Endometrial microvascular endothelial cells (primary cell): ENCODE data around the gene SLC22A3. TPM values are rescaled to one million over a fixed set of nuclear protein-coding genes. Genes with fewer than 3 reads are reported as not detected.

Experiments used
- in situ Hi-C: cut with HindIII; loops from 2 replicates; pipeline ENCODE4 v1.10.0; 2017; ENCODE audit warnings: low sequenced_read_pairs, low pct_unique_long_range_greater_than_20kb; ENCODE audit errors: inconsistent ontology term
- total RNA-seq: library from RNA; depleted of rRNA; stranded (reverse); fragments of >200 nt; gene quantifications from one replicate; pipeline ENCODE4 v1.2.3, GENCODE V29; 2015; ENCODE audit errors: inconsistent ontology term

Gene SLC22A3
- total RNA-seq, 1 donor from 2014 or later: not detected

DNA sequence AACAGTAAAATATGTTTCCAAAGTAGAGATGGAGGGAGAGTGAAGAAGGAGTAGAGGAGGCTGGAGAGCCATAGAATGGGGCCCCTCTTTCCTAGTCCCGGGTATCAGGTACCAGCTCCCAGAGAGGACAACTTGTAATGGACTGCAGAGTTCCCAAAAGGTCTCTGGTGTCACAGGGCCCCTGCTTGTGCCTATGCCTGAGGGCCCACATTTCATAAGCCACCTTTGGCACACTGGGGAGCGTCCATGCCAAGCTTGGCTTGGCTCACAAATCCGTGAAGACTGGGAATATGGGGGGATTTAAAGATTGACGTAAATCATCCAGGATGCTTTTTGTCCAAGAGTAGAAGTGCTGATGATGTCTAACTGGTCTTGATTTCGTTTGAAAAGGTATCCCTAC lies 16.4 kb upstream of the SLC22A3 start:
- in situ Hi-C loops: no loop called here

DNA sequence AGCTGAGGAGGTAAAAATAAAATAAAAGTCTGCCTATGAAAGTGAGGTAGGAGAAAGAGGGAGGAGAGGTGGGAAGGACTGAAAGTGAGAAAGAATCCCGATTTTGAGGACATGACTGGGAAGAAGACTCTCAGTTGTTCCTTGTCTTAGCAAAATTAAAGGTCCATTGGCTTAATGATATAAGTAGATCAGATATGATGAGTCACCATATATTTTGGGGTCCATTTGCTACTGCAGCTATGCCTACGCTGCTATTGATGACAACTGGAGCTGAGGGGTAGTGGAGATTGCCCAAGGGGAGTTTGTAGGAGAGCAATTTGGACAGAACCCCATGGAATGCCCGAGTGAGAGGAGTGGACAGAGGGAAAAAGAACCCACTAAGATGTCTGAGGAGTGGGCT lies 15.1 kb upstream of the SLC22A3 start:
- in situ Hi-C loops: no loop called here

DNA sequence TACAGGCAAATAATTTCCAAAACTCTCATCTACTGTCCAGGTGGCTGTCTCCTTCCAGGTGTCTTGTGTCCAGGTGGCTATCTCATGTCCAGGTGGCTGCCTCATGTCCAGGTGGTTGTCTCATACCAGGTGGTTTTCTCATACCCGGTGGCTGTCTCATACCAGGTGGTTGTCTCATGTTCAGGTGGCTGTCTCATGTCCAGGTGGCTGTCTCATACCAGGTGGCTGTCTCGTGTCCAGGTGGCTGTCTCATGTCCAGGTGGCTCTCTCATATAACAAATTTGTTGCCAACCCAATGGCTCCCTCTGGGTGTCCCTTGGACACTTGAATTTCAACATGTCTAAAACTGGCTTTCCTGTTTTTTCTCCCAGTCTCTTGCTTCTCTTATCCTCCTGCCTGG lies 14.3 kb upstream of the SLC22A3 start:
- in situ Hi-C loops: no loop called here

DNA sequence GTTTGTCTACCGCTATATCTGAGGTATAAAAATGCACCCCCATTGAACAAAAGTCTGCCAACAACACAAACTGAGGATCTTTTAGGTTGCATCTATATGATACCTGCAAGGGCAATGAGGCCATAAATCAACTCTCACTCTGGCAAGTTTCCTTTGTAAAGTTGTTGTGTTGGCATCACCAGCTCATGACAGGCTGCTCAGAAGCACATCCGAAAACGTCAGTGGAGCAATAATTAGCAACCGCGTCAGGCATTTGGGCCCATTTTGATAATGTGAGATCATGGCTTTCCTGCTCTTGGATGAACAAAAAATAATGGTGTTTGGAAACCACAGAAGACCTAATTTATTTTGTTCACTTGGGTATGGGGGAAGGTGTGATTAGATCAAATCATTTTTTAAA lies 12.0 kb upstream of the SLC22A3 start:
- in situ Hi-C loops: no loop called here

DNA sequence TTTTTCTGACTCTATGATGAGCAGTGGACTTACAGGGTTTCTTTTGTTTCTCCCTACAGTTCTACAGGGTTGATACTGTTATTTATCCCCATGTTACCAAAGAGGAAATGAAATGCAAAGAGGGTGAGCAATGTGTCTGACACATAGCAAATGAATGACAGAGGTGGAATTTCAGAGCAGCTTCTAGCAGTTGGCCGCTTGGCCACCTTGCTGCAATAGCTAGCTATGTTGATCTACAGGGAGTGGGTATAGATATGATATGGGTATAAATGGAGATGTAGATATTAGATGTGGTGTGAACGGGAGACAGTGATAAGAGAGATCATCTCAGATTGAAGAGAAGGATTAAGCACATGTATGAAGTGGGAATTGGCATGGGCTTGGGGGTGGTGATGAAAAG lies 10.9 kb upstream of the SLC22A3 start:
- in situ Hi-C loops: no loop called here

DNA sequence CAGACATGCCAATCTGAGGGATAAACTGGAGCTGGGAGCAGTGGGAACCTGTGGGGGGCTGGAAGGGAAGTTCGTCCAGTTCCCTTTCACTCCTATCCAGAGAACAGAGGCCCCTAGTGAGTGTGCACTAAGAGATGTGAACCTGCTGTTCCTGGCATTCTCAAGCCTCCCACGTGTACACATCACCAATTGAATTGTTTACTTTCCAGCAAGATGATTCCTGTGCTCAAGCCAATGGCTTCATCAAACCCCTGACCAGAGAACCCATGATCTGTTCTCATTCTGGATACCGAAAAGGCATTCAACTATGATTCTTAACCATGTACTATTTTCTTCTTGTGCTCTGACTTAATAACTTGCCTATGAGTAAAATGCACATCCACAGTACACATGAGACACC lies 10.2 kb upstream of the SLC22A3 start:
- in situ Hi-C loops: no loop called here

DNA sequence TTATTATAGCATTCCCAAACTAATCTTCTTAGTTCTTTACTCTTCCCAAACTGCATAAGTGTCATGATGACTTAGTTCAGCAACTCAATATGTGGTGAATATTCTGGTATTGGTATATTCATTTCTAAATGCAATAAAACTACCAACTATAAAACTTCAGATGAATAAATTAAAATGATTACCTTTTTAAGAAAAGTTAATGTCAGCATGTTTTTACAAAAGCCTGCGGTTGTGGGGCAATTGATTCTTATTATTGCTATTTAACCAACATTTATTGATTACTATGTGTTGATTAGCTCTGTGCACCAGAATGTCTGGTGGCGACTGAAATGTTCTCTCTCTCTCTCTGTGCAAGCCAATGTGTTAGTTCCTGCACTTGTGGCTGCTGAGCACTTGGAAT lies 5.0 kb upstream of the SLC22A3 start:
- in situ Hi-C loops: no loop called here

DNA sequence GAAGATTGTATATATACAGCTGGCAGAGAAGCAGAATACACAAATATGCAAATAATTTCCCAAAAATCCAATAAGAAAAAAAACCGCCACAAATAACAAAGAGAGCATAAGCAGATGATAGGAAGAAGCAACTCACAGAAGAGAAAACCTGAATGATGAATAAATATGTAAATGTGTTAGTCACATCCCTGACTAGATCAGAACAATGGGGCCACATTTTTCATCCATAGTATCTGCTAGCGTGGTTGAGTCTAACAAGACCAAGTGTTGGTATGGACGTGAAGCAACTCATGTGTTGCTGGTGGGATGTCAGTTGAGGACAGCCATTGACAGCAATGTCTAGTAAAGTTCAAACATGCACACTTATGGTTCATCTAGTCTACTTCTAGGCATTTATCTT lies 3.9 kb upstream of the SLC22A3 start:
- in situ Hi-C loops: no loop called here

DNA sequence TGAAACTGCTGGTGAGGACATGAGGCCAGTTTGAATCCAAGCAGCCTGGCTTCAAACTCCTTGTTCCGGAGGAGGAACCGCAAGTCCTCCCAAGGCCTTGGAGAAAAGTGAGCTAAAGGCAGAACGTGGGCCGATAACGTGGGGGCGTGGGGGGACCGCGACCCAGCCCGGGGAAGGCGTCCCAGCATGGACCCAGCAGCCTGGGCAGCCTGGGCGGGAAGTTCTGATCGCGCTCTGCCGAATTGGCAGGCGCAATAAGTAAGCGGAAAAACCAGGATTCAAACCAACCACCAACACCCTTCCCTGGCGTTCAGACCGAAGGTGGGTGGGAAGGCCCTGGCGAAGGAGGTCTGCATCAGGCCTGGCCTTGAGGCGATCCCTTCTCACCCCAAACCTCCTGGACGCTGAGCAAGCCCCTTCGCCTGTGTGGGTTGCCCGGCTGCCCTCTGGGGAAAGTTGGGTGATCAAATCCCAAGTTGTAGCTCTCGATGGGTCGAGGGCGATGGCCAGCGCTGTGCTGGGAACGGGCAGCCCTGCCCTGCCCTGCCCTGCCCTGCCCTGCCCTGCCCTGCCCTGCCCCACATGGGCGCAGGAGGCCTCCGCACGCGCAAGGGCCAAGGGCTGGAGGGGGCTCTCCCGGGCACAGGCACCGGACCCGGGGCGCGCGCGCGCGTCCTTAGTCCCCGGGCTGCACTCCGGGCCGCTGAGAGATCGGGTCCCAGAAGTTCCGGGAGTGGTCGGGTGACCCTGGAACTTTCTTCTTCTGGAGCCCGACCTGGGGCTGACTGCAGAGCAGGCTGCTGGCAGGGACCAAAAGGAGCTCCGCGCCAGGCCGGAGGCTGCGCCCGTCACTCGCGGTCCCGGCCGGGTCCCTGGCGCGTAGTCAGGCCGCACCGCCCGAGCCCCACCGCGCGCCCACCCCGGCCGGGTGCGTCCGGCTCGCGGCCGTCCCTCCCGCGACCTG lies 637 bp upstream of the SLC22A3 start:
- in situ Hi-C loops: no loop called here

DNA sequence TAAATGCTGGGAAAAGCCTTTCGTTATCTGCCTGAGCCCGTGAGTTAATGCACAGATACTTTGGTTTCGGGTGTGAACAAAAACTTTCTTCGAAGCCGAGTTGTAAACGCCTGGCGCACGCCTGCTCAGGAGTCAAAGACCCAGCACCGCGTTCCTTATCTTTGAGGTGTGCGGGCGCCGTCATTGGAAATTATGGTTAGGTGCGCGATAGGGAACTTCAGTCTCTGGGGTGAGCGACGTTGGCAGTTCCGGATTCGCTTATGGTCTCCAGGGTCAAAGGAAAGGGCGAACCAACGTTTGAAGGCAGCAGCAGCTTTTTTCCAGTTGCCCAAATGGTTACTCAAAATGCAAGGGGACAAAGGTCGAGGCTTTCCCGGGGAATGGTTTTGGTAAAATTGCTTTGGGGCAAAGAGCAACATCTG lies 853 bp downstream of the SLC22A3 start:
- in situ Hi-C loops: no loop called here

DNA sequence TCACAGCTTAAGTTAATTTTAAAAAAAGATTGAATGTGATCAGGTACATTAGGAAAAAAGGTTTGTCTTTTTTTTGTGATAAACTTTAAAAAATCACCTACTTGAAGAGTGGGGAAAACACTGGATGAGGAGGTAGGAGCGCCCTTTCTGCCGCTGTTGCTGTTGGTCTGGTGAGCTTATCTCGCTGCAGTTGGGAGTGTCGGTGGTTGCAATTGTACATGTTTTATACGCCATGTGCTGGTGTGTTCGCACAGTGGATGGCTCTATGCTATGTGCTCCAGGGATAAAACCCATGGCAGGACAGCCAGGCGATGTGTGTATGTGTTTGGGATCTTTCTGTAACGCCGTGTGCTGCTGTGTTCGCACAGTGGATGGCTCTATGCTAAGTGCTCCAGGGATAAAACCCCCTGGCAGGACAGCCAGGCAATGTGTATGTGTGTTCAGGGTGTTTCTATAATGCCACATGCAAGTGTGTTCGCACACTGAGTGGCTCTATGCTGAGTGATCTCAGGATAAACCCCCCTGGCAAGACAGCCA lies 1.7 kb downstream of the SLC22A3 start:
- in situ Hi-C loops: no loop called here

DNA sequence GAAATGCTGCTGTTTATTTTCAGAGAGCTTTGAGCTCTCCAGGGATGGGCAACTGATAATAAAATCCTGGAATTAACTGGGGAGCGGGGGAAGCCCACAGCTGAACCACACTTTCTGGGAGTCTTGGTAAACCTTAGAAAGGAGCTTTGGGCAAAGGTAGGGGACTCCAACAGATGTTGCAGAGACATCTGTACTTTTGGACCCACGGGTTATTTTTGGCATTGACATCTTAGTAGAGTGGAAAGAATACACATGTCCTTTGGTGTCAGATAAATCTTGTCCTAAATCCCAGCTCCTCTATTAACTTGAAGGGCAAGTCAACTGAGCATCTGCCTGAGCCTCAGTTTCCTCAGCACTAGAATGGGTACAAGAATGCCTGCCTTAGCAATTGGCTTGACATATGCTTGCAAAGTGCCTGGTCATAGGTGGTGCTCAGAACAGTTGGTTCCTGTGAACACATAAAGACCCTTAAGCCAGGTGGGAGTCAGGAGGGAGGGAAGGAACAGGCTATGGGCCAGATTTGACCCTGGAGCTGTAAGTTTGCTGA lies 5.8 kb downstream of the SLC22A3 start:
- in situ Hi-C loops: no loop called here

DNA sequence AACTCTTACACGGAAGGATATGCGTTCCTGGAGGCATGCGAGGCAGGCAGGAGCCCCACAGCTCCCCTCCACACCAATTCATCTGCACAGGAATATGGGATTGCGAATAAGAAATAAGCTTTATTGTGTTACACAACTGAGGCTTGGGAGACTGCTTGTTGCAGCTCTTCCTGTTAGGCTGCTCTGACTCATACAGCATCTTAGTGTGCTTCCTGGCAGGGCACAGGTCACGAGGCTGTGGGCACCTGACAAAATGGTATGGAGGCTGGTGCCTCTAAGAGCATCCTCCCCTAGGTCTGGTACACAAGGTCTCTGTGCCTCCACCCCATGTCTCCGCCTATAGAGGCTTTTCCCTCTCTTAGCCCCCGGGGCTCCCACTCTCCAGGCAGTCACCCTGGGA lies 6.8 kb downstream of the SLC22A3 start:
- in situ Hi-C loops: no loop called here

DNA sequence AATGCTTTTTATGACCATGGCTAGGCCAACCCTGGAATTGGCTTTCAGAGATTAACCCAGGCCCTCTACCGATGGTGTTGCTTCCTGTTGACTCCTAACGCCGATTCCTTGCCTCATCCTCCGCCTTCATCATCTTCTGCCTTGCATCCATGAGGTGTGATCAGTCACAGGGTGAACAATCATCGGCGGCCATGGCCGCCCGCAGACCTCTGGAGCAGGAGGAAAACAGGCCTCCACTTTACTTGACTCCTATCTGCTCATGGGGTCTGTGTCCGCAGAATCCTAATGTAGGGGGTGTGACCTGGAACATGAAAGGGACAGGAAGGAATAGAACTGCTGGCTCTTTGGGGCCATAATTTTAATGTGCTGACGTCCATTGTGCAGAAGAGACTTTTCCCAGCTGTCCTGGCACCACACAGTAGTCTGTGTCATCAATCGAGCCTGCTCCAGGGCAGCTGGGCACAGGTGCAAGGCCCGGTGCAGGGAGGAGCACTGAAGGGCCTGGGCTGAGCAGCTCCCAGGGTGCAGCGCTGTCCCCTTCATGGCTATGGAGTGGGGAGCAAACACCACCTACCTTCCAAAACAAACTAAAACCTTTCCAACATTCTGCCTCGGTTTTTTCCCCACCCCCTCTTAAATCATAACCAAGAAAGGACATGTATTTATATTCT lies 8.0 kb downstream of the SLC22A3 start:
- in situ Hi-C loops: no loop called here

DNA sequence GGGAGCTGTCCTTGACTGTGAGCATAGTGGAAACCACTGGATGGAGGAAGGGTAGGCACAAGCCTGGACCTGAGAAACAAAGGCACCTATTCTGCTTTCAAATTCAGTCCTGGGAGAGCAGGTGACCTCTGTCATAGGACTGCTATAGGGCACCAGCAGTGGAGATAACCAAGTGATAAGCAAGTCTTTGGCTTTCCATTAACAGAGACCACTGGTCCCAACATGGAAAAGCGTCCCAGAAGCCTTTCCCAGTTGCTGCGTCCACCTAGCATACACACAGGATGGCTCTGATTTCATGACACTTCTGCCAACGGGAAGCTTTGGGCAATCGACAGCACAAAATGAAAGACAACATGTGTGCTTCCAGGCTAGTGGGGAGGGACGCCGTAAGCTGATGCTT lies 8.9 kb downstream of the SLC22A3 start:
- in situ Hi-C loops: no loop called here

DNA sequence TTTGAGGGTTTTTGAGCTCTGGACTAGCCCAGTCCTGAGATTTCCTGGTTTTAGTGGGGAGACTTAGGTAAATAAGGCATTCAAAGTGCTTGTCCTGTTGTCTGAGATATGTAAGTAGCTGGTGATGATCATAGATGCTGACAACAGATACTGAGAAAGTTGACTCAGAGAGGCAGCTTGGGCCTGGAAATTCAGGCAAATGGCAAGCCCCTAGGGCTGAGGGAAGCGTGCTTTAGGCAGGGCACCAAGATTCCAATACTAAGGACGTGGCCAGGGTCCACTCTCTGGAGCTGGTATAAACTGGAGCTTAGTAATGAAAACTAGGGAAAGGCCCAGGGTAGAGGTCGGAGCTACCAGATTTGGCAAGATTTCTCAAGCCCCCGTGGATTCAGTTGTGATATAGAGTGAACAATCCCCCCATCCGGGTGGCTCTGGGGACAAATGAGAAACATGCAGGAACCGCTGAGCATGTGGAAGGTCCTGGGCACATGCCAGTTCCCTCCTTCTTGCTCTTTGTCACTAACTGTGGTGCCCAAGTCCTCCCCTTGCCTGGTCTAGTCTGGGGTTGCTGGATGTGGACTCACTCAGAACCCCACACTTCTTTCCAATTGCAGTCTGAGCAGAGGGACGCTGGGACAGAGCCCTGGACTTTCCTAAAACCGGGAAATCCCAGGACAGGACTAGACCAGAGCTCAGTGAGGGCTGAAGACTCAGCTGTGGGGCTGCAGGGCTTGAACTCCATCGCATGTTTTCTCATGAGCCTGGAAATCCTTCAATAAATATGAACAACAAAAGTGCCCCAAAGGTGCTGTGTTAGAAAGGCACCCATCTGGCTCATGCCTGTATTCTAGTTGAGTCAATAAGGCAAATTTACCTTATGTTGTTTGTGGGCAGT lies 10.3 kb downstream of the SLC22A3 start:
- in situ Hi-C loops: no loop called here

DNA sequence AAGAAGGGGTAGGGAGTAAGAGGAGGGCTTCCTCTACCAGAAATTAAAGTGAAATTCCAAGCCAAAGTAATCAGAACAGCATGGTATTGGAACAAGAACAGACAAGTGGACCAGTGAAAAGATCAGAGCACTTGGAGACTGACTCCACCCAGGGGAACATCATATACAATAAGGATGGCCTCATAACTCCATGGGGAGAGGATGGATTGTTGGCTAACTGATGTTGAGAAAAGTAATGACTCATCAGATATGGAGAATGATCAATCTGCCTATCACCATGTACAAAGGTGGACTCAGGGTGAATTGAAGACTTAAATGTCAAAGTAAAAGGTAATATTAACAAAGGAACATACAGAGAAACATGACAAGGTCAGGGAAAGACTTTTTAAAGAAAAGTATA lies 12.8 kb downstream of the SLC22A3 start:
- in situ Hi-C loops: no loop called here

DNA sequence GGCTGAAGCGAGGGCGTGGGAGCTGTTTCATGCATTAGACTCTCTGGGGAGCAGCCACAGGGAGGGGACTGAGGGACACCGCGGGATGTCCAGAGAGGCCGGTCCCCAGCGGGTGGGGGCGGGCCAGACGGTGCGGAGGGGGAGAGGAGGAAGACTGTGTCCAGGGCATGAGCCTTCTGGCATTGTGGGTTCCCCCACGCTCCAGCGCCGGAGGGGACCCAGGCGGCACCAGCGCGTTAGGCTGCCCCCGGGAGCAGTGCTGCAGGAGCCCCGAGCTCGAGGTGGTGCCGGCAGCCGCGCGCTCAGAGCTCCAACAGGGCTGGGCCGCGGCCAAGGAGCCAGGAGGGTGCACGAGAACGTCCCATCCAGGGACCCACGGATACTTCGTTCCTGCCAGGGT lies 14.4 kb downstream of the SLC22A3 start:
- in situ Hi-C loops: no loop called here
